Subcutaneous adipose tissue (tissue), 4 donors: ENCODE data around the gene PIH1D1. TPM values are rescaled to one million over a fixed set of nuclear protein-coding genes. Genes with fewer than 3 reads are reported as not detected.

Experiments
- CTCF ChIP-seq: fragments of 450-650 bp; IDR thresholded peaks from one replicate; pipeline ENCODE4 v1.5.1; 2016; ENCODE audit warnings: low read depth, mild to moderate bottlenecking, control low read depth, antibody characterized with exemption, moderate library complexity
- total RNA-seq, 4 donors: library from RNA; depleted of rRNA; stranded (reverse); fragments of >200 nt; gene quantifications; one replicate each; pipeline ENCODE4 v1.1.0, GENCODE V29; 2016

The PIH1D1 gene
- total RNA-seq, 4 donors from 2014 or later: 53.3 to 99.7 (median 83.2) TPM

- no peak for TF ChIP-seq CTCF
Observed at GRCh38 chr19:49459388-49459787, 7.8 kb upstream of the PIH1D1 start.

GRCh38 chr19:49458567-49458903 is 6.9 kb upstream of the PIH1D1 start:
- TF ChIP-seq CTCF: no peak

- TF ChIP-seq CTCF: no peak
Observed at GRCh38 chr19:49456326-49456725, 4.7 kb upstream of the PIH1D1 start.

GRCh38 chr19:49455773-49456172 is 4.2 kb upstream of the PIH1D1 start:
- no peak for TF ChIP-seq CTCF

- no peak for TF ChIP-seq CTCF
Observed at GRCh38 chr19:49453757-49454240, 2.2 kb upstream of the PIH1D1 start.

GRCh38 chr19:49453013-49453756 is 1.6 kb upstream of the PIH1D1 start, which contains the start of gene ALDH16A1:
Gene ALDH16A1, plus strand, starts transcription at chr19:49453225. Its CDS starts 107 bp downstream, at chr19:49453332.
- TF ChIP-seq CTCF: no peak

GRCh38 chr19:49450405-49450804 is 1.2 kb downstream of the PIH1D1 start:
- TF ChIP-seq CTCF: no peak
